RKO (cell line): ENCODE data around the gene BOLA1.
"Not testable (repeated sequence)": the region's sequence is repeated elsewhere in the genome, so short reads cannot be mapped to it uniquely, and the experiment has no call there.

Source experiments
- DNase-seq: peaks from one replicate; pipeline ENCODE4 v3.0.0-alpha.2; 2016; ENCODE audit warnings: low spot score

The BOLA1 gene, protein sequence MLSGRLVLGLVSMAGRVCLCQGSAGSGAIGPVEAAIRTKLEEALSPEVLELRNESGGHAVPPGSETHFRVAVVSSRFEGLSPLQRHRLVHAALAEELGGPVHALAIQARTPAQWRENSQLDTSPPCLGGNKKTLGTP

GRCh38 chr1:149899460-149900284, at the start of gene BOLA1:
Gene BOLA1, plus strand, starts transcription at chr1:149899568. Its CDS starts 492 bp downstream, at chr1:149900060.
- no peak for DNase-seq

- DNase-seq, result peak; percentile 34
Measured at GRCh38 chr1:149849947-149850360, 49.4 kb upstream of the BOLA1 start.

GRCh38 chr1:149850732-149851345, 48.5 kb upstream of the BOLA1 start:
- not testable (repeated sequence) for DNase-seq

- not testable (repeated sequence) for DNase-seq
Measured at GRCh38 chr1:149851585-149852213, 47.7 kb upstream of the BOLA1 start.

GRCh38 chr1:149852263-149852662, 47.1 kb upstream of the BOLA1 start:
- DNase-seq, result not testable (repeated sequence)

DNA sequence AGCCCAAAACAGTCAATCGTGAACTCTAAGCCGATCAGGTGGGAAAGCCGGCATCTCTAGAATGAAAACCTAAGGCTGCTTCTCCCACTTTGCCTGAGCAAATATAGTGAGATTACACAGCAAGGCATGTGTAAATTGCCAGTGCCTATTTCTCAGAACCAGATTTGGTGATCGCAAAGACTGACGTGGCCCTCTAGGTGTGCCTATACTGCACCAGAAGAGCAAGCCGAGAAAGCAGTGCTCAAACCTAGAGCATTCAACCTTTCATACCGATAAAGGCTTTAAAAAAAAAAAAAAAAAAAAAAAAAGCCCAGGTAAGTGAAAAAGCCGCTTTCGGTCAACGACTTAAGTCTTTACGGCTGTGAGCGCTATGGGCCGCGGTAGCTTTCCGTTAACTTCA, 39.1 kb upstream of the BOLA1 start:
- not testable (repeated sequence) for DNase-seq

DNA sequence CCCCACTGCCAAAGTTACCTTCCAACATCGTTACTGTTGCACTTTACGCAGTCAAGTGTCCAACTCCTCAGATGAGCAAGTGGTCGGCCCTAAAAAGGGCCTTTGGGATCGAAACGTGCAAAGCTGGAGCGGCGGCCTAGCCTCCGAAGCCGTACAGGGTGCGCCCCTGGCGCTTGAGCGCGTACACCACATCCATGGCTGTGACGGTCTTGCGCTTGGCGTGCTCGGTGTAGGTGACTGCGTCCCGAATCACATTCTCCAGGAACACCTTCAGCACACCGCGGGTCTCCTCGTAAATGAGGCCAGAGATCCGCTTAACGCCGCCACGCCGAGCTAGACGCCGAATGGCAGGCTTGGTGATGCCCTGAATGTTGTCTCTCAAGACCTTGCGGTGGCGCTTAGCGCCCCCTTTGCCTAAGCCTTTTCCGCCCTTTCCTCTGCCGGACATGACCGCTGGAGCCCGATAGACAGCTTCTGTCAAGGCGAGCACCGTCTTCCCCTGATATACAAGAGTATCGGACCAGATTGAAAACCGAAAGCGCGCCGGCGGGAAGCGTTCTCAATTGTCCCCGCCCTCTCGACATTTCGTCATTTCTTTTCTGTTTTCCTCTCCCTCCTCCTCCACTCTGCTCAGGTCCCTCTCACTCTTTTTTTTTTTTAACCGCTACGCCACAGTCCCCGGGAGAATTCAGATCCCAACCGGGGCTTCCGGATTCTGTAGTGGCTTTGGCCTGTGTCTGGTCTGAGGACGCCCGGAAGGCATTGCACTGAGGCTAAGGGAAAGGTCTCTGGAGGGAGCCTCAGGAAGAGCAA, 38.5 kb upstream of the BOLA1 start:
- not testable (repeated sequence) for DNase-seq

DNA sequence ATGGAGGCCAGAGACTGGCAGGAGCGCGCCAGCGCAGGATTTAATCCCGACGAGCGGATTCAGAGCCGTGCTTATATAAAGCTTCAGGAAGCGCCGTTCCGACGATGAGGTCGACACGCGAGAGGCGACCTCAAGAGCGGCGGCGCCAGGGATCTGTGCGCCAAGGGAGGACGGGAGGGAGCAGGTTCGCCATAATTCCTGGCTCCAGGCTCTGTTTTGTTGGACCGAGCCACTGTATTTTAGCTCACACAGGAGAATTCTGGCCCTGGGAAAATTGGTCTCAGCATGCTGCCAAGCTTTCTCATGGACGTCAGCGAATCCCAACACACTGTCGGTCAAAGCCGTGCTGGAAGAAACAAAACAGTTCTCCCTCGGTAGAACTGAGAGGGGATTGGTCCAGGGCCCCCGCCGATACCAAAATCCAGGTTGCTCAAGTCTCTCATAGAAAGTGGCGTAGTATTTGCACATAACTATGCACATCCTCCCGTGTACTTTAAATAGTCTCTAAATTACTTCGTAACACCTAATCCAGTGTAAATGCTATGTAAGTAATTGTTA, 37.8 kb upstream of the BOLA1 start:
- DNase-seq, result not testable (repeated sequence)

GRCh38 chr1:149866887-149867286, 32.5 kb upstream of the BOLA1 start:
- DNase-seq, result not testable (repeated sequence)

DNA sequence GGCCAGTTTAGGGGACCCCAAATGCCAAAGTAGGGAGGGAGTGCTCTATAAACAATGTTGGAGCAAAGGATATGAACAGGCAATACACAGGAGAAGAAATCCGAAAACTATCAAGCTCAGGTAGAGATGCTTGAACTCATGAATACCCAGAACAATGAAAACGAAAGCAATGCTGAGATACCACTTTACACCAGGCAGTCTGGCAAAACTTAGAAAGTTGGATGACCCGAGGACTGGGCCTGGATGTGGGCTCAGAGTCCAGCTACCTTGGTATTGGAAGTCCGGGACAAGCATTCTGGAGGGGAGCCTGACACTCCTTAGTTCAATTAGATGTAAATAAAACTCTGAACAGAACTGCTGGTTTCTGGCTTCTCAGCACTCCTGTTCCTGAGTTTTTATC, 26.3 kb upstream of the BOLA1 start:
- not testable (repeated sequence) for DNase-seq

DNA sequence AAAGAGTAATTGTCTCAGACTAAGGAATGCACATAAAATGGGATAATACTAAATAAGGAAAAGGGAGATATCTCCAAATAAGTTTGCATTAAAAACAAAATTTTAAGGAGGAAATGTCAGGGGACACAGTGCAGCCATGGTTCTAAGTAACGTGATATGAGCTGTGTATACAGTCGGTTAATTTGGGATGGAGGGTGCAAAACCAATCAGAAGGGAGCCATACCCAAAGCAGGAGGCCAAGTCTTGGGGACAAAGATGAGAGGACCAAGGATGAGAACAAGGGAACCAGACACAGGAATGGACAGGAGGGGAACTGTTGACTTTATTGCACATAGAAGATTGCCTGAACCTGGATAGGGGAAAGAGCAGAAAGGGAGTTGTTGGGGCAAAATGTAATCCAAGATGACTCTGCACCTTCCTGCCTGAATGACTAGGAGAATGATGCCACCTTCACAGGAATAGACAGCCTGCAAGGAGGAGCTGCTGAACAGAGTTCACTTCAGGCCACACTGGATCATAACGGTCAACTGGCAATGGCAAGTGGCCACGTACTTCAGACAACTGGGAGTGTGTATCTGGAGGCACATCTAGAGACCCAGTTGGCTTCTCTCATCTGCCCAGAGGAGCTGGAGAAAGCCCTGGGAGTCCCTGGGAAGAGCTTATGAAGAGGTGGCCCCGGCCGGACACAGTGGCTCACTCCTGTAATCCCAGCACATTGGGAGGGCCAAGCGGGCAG, 22.0 kb upstream of the BOLA1 start:
- DNase-seq, result no peak

GRCh38 chr1:149879556-149879955, 19.8 kb upstream of the BOLA1 start:
- DNase-seq, result no peak

- DNase-seq, result no peak
Measured at GRCh38 chr1:149881876-149882275, 17.5 kb upstream of the BOLA1 start.

- DNase-seq, result no peak
Measured at GRCh38 chr1:149883598-149884247, 15.6 kb upstream of the BOLA1 start.

DNA sequence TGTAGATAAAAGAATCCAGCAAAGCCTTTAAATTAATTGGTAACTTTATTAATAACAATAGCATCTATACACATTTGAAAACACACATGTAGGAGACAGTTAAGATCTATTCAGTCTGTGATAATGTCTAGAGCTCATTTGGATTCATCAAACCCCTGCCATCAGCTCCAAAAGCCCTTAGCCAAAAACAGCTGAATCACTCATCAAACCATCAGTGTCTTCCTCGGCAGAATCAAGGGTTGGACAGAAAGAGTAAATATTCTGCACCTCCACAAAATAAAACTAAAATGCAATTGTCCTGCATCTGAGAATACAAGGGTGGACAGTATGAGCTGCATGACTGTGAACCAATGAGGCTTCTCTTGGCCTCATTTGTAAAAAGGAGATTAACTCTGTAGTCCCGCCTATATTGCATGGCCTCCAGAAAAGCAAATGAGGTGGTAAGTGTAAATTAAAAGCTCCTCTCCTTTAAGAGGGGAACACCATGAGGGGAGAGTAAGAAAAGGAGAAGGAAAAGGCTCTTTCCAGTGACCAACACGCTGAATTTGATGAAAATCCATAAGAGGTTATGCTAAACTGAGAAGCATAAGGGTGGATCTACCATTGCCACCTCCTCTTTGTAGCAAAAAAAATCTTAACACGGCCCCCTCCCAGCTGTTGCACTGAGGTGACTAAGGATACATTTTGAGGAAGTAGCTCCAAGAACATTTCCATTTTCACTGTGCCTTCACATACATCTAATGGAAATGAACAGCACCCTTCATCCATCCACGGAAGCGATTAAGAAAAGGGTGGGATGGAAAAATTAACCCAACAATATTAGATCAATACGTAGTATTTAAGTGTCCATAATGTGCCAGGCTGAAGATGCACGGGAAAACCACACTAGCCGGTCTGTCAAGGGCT, 14.7 kb upstream of the BOLA1 start:
- DNase-seq, result peak; percentile 78

- DNase-seq, result peak; percentile 88
Measured at GRCh38 chr1:149885339-149886120, 13.8 kb upstream of the BOLA1 start.

DNA sequence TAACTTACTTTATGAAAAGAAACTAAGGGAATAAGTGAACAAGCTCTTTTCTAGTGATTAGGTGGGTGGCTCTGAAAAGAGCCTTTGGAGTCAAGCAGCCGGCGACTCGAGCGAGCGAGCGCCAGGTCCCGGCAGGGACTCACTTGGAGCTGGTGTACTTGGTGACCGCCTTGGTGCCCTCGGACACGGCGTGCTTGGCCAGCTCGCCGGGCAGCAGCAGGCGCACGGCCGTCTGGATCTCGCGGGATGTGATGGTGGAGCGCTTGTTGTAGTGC, 13.3 kb upstream of the BOLA1 start:
- peak; percentile 13 for DNase-seq

DNA sequence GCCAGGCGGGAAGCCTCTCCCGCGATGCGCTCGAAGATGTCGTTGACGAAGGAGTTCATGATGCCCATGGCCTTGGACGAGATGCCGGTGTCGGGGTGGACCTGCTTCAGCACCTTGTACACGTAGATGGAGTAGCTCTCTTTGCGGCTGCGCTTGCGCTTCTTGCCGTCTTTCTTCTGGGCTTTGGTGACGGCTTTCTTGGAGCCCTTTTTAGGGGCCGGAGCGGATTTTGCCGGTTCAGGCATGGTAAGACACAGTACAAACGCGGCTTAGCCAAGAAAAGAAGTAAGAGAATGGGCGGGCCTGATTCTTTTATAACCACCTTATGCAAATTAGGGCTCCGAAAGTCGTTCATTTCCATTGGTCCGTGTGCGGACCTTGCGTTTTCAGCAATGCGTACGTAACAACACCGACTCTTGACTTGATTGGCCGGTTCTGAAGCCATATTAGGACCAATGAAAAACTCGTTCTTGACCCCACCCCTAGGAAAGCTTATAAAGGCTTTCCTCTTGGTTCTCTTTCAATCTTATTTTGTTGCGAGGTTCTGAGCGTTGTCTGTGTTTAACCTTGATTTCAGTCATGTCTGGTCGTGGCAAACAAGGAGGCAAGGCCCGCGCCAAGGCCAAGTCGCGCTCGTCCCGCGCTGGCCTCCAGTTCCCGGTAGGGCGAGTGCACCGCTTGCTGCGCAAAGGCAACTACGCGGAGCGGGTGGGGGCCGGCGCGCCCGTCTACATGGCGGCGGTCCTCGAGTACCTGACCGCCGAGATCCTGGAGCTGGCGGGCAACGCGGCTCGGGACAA, 12.8 kb upstream of the BOLA1 start:
- peak; percentile 100 for DNase-seq
